CD4-positive, alpha-beta T cell treated with Interleukin-15 for 1 hour (primary cell): ENCODE measurements around the gene KIF5C.
A peak's percentile ranks its signal among the peaks of the same experiment; 100 is the strongest.

ENCODE experiments used
- DNase-seq: peaks from one replicate; pipeline ENCODE4 v3.0.0-alpha.2; 2020

Gene KIF5C

DNA sequence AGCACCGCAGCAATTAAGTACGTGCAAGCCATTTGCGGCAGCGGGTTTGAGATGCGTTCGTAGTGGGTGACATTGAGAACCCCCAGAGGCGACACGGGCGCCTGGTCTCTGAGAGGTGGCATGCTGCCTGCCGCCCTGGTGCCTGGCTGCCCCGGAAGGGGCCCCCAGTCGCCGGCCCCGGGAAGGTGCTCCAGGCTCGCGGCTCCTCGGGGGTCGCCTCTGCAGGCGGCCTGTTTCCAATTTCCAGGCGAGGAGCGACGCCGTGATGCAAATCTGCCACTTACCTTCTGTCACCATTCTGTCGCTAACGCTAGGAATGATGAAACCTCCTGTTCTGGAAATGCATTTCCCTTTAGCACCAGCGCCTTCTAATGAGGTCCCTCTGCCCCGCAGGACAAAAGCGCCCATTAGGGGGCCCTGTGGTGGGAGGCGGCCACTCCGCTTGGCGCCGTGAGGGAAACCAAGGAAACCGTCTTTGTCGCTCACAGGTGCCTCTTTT lies 13.0 kb downstream of the KIF5C start:
- DNase-seq: no peak

DNA sequence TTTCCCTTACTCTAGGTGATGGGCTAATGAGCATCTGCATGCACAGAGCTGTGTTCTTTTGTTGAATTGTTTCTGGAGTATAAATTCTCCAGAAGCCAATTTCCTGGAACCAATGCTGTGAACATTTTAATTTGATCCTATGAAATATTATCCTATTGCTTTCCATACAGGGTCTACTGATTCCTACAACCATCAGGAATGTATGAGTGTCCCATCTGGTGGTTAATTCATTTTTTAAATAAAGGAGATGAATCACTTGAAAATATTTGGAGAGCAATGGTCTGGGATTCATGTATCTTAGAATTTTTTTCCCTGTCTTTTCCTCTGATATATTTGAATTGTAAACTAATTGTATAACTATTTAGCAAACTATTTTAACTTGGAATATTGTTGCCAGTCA lies 14.0 kb downstream of the KIF5C start:
- DNase-seq: no peak

- DNase-seq: no peak
These were observed 18.9 kb downstream of the KIF5C start for GRCh38 chr2:148893906-148894305.

DNA sequence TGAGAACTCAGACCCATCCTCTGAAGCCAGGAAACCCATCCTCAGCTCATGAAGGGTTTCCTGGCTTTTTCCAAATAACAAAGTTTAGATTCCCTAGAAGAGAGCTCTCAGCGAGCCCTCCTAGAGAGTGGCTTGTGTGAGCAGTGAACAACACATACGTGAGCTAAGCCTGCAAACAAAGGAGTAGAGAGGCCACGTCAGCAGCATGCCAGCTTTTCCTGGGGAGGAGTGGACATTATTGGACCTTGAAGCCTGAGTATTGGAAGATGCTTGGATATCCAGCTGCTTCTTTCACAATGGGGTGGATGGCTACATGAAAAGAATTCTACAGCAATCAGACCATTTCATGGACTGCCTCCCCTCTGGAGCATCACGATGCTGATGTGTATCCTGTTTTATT lies 21.1 kb downstream of the KIF5C start:
- no peak for DNase-seq

DNA sequence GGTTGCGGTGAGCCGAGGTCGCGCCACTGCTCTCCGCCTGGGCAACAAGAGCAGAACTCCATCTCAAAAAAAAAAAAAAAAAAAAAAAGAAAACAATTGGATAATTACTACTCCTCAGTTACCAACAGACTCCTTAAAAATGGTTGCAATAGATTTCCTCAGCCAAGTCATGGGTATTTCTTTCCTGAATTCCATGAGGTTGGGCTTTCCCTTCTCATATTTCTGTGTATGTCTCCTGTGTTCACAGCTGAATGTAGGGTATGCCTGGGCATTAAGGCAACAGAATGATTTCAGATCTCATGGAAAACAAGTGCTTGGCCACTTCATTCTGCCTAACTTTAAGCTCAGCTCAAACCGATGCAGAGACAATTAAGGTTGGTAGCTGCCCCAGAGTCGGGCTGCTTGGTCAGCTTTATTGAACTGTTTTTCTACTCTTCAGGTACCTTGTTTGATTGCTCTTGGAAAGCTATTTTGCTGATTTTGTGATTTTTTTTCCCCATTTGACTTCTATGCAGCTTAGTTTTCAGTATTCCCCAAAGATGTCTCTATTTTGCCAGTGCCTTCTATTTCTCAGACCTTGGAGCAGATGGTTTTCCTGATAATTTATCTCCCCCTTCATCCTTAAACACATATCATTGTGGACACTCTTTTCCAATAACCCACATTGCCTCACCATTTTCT lies 24.8 kb downstream of the KIF5C start:
- DNase-seq: no peak

DNA sequence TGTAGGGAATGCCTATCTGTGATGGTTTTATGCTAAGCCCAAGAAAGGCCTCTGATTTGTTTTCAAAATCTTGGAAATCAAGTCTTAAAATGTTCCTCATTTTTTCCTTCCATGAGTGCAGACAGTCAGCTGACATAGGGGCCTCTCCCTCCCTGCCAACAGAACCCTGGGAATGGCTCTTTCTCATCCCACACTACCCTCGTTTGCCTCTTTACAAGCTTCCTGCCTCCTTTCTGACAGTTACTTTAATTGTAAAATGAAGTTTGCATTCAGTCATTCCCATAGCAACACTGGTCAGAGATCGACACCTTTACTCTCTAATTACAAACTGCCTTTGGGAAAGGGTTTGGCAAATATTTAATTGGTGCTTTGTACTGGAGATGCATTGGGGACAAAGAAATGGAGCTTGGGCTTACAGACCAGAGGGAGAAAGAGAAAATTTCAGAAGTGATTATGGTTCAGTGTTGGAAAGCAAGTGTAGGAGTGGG lies 25.4 kb downstream of the KIF5C start:
- no peak for DNase-seq

- no peak for DNase-seq
These were observed 26.1 kb downstream of the KIF5C start for GRCh38 chr2:148901142-148901541.

GRCh38 chr2:148902798-148903197 lies 27.8 kb downstream of the KIF5C start:
- DNase-seq: no peak

DNA sequence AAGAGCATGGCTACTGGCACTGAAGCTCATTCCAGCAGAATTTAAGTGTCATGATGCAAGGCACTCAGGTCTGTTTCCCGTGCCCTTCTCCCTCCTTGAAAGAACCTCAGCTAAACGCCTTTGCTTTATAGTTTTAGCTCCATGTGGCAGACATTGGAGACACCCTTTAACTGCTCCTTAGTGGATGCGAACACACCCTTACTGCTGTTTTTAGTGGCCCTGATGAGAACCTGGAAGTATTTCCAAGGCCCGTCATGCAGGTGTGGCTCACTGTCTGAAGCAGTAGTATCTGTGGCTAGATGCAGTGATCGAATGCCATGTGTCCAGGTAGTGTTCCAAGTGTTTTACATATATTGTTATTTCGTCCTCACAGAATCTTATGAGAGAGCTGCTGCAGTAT lies 28.3 kb downstream of the KIF5C start:
- DNase-seq: no peak

- no peak for DNase-seq
These were observed 29.0 kb downstream of the KIF5C start for GRCh38 chr2:148903979-148904378.

DNA sequence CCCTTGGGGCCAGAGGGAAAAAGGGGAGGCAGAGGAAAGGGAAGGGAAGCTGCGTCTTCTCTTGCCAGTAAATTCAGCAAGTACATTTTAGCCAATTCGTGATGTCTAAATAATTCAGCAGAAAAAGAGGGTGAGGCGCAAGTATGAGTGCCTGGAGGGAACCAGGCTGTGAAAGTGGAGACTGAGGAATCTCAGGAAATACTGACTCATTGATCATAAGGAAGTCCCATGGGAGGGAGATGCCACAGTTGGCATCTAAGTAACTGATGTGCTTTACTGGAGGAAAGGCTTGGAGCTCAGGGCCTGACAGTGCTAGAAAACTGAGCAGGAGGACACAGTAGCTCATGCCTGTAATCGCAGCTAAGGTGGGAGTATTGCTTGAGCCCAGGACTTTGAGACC lies 31.1 kb downstream of the KIF5C start:
- DNase-seq: no peak

- DNase-seq: no peak
These were observed 32.2 kb downstream of the KIF5C start for GRCh38 chr2:148907085-148907785.

- no peak for DNase-seq
These were observed 34.1 kb downstream of the KIF5C start for GRCh38 chr2:148909114-148909513.

- no peak for DNase-seq
These were observed 38.0 kb downstream of the KIF5C start for GRCh38 chr2:148913061-148913460.

DNA sequence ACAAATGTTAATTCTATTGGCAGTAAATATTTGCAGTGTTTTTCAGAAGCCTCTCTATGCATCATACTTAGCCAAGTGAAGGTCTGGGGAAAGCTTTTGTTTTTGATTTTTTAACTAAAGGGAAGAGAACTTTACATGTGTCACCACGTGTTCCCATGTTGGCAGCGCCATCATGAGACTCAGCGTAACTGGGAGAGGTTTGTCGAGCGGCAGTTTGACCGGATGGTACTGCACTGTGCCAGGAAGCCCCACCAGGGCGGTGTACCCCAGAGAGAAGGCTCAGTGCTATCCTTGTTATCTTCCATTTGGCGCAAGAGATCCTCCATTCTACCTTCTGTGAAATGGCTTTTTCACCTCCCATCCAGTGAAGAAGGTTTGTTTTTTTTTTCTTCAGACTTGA lies 38.5 kb downstream of the KIF5C start:
- DNase-seq: no peak

DNA sequence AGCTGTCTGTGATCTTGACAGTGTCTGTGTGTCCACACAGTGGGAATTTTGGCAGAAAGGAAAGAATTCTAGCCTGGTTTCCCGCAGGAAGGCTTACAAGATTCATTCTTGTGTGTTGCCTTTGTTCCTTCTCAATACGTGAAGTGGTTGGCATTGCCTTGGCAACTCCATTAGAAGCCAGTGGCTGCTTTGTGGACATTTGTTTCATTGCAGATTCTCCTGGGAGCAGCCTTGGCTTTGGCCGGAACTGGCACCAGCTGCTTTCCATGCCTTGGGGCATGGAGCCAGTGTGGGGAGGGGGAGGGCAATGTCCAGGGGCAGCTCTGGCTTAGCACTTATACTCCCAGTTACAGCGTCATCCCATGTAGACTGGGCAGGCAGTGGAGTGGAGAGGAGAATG lies 39.4 kb downstream of the KIF5C start:
- DNase-seq: no peak

DNA sequence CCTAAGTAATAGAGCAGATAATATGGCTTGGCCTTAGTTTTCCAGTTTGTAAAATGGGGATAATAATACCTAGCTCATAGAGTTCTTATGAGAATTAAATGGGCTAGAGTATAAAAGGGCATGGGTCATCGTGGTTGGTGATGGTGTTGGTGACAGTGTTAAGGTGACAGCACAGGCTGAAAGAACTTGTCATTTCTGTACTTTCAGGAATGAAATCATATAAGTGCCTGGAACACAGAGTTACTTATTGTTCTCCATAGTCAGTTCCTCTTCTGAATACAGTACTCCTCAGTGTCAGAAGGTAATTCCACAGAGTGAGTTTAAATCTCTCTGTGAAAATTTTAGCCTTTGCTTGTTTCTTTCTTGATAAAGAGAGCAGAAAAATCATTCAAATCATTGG lies 42.4 kb downstream of the KIF5C start:
- no peak for DNase-seq

- DNase-seq: no peak
These were observed 43.5 kb downstream of the KIF5C start for GRCh38 chr2:148918554-148918953.

- no peak for DNase-seq
These were observed 45.5 kb downstream of the KIF5C start for GRCh38 chr2:148920559-148920958.

DNA sequence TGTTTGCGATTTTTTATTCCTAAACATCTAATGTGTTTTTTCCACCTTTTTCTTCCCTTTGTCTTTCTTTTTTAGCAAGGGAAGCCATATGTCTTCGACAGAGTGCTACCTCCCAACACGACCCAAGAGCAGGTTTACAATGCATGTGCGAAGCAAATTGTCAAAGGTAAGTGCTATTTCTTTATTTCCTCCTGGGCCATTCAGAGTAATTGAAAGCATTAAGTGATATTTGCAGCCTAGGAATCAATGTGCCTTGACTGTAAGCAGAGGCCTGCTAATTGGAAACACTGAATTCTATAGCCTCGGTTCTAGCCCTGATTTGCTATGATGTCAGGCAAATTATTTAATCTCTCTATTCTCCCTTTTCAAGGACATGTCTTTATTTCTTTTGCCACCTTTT lies 47.0 kb downstream of the KIF5C start:
- DNase-seq: no peak

GRCh38 chr2:148922776-148923475 lies 47.9 kb downstream of the KIF5C start:
- DNase-seq: no peak

- DNase-seq: no peak
These were observed 49.6 kb downstream of the KIF5C start for GRCh38 chr2:148924514-148925178.

- peak; percentile 49 for DNase-seq
These were observed 51.4 kb downstream of the KIF5C start for GRCh38 chr2:148926291-148926961.
